GM15510 (cell line): ENCODE results near the gene EYA2.

Experiments
- POLR2A ChIP-seq: IDR thresholded peaks from 3 replicates; pipeline ENCODE4 v1.6.1; 2011; ENCODE audit warnings: borderline replicate concordance; ENCODE audit not compliant: insufficient read length; ENCODE audit errors: extremely low read depth

Gene EYA2

GRCh38 chr20:47181056-47181862, 286.6 kb downstream of the EYA2 start:
- TF ChIP-seq POLR2A: no peak

GRCh38 chr20:47183367-47183766, 288.7 kb downstream of the EYA2 start:
- TF ChIP-seq POLR2A: no peak

- no peak for TF ChIP-seq POLR2A
These were observed 293.0 kb downstream of the EYA2 start for GRCh38 chr20:47187450-47188195.

- no peak for TF ChIP-seq POLR2A
These were observed 293.9 kb downstream of the EYA2 start for GRCh38 chr20:47188540-47188939.

- TF ChIP-seq POLR2A: no peak
These were observed 294.4 kb downstream of the EYA2 start for GRCh38 chr20:47189060-47189459.

GRCh38 chr20:47191074-47191673, 296.5 kb downstream of the EYA2 start:
- TF ChIP-seq POLR2A: no peak

- no peak for TF ChIP-seq POLR2A
These were observed 297.3 kb downstream of the EYA2 start for GRCh38 chr20:47191956-47192355.

- no peak for TF ChIP-seq POLR2A
These were observed 300.9 kb downstream of the EYA2 start for GRCh38 chr20:47195573-47195972.

GRCh38 chr20:47196091-47197081, 301.7 kb downstream of the EYA2 start:
- TF ChIP-seq POLR2A: no peak

- TF ChIP-seq POLR2A: no peak
These were observed 303.6 kb downstream of the EYA2 start for GRCh38 chr20:47198254-47198671.

GRCh38 chr20:47198996-47199552, 304.4 kb downstream of the EYA2 start:
- no peak for TF ChIP-seq POLR2A

- TF ChIP-seq POLR2A: no peak
These were observed 306.6 kb downstream of the EYA2 start for GRCh38 chr20:47201074-47201730.
